NCI-H2171 treated with DMSO at 0.1 percent for 48 hours (cell line): ENCODE results near the gene ARHGAP5.
"Not testable (repeated sequence)": the region's sequence is repeated elsewhere in the genome, so short reads cannot be mapped to it uniquely, and the experiment has no call there.

Experiments
- DNase-seq: peaks from one replicate; lab custom pipeline; 2025; lab: John Stamatoyannopoulos, UW

The ARHGAP5 gene

GRCh38 chr14:32121536-32121935 is 44.4 kb downstream of the ARHGAP5 start:
- DNase-seq, result no peak

- no peak for DNase-seq
Measured at GRCh38 chr14:32121948-32122347, 44.8 kb downstream of the ARHGAP5 start.

- not testable (repeated sequence) for DNase-seq
Measured at GRCh38 chr14:32126899-32127730, 50.0 kb downstream of the ARHGAP5 start.

DNA sequence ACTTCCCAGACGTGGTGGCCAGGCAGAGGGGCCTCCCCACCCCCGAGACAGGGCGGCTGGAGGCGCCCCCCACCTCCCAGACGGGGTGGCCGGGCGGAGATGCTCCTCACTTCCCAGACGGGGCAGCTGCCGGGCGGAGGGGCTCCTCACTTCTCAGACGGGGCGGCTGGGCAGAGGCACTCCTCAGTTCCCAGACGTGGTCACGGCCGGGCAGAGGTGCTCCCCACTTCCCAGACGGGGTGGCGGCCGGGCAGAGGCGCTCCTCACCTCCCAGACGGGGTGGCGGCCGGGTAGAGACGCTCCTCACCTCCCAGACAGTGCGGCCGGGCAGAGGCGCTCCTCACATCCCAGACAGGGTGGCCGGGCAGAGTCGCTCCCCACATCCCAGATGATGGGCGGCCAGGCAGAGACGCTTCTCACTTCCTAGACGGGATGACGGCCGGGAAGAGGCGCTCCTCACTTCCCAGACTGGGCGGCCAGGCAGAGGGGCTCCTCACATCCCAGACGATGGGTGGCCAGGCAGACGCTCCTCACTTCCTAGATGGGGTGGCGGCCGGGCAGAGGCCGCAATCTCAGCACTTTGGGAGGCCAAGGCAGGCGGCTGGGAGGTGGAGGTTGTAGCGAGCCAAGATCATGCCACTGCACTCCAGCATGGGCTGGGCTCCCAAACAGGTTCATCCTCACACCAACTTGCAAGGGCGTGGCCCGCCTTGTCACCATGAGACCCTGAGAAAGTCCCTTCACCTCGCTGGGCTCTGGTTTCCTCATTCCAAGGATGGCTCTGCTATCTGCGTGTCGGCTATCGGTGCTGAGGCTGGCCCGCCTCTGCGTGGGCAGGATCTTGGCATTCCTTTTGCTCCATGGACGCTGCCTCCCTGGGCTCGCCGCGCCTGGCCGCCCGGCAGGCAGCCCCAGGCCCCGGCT is 50.9 kb downstream of the ARHGAP5 start:
- DNase-seq, result not testable (repeated sequence)

DNA sequence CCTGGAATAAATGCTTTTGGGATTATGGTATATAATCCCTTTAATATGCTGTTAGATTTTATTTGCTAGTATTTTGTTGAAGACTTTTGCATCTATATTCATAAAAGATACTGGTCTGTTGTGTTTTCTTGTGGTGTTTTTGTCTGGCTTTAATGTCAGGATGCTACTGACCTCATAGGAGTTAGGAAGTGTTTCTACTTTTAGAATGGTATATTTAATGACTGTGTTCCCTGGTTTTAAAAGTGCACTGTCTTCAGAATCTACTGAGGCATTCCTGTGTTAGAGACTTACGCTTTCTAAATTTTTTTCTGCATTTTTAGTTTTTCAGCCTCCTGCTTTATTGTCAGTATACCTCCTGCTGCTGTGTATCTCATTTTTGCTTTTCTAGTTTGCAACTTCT is 51.6 kb downstream of the ARHGAP5 start:
- no peak for DNase-seq

GRCh38 chr14:32129124-32129523 is 52.0 kb downstream of the ARHGAP5 start:
- no peak for DNase-seq

- DNase-seq, result not testable (repeated sequence)
Measured at GRCh38 chr14:32131689-32132088, 54.6 kb downstream of the ARHGAP5 start.

DNA sequence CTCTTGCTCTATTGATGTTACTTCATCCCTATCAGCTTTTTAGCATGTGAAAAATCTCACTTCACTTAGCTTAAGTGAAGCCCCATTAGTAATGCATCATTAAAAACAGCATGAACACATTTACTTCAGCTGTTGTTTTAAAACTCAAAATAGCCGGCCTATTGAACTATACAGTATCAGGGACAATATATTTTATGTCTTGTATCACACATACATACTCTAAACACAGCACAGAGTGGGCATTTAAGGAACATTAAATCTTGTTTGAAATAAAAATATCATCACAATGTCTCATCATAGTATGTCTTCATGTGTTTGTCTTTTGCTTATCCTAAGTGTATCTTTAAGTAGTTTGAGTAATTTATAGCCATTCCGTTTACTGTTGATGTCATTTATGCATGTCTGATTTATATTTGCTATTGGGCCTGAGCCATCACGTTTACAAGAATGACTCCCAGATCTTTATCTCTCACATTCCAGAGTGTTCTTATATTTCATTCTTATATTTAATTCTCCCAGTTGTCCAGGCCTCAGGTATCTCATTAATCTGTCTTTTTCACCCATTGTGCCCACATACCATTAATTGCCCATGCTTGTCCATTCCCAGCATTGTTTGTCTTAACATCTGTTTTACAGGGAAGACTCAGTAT is 57.5 kb downstream of the ARHGAP5 start:
- DNase-seq, result peak; percentile 42

DNA sequence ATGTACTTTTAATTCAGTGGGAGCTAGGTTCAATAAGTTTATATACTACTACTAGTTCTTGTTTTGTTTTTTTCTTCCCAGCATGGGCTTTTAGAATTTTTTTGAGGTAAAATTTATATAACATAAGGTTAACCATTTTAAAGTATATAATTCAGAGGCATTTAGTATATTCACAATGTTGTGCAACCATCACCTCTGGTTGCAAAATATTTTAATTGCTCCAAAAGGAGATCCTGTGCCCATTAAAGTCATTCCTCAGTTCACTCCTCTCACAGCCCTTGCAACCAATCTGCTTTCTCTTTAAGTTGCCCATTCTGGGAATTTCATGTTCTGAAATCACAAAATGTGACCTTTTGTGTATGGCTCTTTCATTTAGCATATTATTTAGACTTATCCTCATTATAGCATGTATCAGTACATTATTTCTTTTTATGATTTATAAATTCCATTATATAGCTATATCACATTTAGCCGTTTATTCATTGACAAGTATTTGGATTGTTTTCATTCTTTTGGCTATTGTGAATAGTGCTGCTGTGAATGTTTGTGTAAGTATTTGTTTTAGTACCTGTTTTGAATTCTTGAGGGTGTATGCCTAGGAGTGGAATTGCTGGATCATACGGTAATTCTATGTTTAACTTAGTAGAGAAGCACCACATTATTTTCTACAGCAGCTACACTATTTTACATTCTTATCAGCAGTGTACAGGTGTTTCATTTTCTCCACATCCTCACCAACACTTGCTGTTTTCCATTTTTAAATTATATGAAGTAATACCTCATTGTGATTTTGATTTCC is 59.1 kb downstream of the ARHGAP5 start:
- no peak for DNase-seq

DNA sequence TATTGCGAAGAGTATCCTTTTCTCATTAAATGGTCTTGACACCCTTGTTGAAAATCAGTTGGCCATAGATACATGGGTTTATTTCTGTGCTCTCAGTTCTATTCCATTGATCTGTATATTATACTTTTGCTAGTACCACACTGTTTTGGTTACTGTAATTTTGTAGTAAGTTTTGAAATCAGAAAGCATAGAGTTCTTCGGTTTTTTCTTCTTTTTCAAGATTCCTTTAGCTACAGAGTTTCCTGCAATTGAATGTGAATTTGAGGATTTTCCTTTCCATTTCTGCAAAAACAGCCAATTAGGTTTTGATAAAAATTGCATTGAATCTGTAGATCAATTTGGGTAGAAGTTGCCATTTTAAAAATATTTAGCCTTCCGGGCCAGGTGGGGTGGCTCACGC is 60.2 kb downstream of the ARHGAP5 start:
- no peak for DNase-seq

GRCh38 chr14:32137892-32138291 is 60.8 kb downstream of the ARHGAP5 start:
- DNase-seq, result no peak

DNA sequence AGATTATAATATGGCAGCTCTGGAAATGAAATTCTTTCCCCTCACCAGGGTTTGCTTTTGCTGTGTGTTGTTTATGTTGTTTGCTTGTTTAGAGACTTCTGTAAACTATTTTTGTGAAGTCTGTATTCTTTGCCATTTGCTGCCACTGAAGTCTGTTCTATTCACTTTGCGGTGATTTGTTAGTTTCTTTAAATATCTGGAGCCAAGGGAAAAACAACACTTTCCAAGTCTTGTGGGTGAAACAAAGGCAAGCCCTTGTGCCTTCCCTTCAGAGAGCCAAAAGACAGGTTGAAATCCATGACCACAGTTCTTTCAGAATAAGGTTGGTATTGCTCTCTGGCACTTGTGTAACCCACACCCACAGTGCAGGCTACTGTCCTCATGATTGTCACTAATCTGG is 65.2 kb downstream of the ARHGAP5 start:
- no peak for DNase-seq

DNA sequence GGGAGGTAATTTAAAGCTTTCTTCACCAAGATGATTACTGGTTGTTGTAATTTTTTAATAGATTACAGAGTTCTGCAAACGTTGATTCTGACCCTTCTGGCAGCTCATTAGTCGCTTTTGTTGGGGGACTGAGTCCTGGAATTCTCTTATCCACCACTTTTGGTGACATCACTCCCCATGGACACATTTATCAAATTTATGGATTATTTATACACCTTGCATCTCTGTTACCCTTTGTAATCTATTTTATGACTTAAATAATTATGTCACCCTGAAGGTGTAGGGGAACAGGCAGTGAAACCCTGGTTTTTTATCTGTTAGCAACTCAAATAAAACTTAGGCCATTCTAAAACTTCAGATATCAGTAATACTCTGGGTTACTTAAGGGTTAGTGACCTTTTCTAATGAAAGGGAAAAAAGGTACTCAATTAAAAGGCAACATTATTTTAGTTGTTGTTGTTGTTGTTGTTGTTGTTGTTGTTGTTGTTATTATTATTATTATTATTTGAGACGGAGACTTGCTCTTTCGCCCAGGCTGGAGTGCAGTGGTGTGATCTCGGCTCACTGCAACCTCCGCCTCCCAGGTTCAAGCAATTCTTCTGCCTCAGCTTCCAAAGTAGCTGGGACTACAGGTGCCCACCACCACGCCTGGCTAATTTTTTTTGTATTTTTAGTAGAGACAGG is 65.8 kb downstream of the ARHGAP5 start:
- no peak for DNase-seq

DNA sequence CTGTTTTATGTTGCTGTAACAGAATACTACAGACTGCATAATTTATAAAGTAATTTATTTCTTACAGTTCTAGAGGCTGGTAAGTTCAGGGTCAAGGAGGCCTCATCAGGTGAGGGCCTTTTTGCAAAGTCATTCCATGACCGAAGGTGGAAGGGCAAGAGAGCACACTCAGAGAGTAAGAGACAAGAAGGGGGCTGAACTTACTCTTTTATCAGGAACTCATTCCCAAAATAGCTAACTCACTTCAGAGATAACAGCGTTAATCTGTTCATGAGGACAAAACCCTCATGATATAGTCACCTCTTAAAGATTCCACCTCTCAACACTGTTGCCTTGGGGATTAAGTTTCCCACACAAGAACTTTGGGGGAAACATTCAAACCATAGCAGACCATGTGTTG is 73.3 kb downstream of the ARHGAP5 start:
- DNase-seq, result no peak

- DNase-seq, result no peak
Measured at GRCh38 chr14:32166029-32166428, 88.9 kb downstream of the ARHGAP5 start.

DNA sequence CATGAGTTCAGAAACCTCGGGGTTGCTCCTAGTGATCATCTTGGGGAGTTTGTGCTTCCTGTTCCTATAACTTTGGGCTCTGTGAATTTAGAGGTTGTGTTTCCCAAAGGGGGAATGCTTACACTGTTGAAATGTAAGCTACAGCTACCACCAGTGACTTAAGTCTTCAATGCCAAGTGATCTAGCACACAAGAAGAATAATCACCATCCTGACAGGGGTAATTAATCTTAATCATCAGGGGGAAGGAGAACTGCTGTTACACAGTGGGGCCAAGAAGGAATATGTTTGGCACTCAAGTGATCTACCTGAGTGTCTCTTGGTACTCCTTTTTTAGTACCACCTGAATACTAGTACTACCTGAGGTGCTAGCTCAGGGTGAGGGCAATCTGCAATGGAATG is 89.8 kb downstream of the ARHGAP5 start:
- no peak for DNase-seq

DNA sequence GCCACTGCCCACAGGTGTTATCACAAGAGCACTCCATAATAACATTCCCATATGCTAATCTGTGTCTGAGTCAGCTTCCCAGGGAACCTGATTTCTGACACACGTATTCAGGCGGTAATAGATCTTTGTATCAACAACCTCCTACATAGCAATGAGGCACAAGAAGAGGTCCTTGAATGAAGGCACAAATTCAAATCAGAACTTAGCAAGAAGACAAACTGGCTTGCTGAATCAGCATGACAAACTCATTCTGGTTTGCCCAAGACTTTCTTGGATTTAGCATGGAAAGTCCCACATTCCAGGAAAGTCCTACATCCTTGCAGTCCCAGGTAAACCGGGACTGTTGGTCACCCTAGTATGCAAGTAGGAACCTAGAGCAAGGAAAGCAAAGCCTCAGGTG is 90.8 kb downstream of the ARHGAP5 start:
- no peak for DNase-seq

DNA sequence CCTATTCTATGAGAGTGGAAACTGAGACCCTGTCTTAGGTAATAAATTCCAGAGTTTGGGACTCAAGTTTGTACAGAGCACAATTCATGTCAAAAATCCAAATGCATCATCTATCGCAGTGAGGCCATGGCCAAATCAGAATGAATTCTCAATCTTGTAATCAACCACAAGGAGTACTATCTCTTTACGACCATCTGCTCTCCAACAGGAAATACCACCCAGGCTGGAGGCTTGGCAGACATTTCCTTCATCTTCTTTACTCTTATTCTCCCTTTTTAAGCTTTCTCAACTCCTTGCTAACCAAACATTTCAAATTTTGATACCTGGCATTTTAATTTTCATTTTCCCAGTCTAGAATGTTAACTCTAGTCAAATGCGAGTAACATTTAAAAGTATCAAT is 92.1 kb downstream of the ARHGAP5 start:
- DNase-seq, result no peak

DNA sequence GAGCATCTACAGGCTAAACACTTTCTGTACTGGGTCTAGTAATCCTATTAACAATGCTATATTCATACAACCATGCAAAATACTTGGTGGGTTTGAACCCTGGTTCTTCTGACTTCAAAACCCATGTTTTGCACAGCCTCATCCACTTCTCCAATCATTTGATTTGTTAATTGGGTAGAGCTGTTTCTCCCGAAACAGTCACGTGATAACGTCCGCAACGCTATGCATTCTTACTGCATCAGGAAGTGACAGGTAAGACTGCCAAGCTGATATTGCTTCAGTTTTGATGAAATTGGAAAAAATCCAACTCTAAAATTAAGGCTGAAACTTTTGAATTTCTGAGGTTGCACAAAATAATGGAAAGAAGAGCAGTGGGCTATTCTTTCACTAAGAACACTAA is 94.4 kb downstream of the ARHGAP5 start:
- DNase-seq, result no peak

GRCh38 chr14:32183151-32184058 is 106.3 kb downstream of the ARHGAP5 start:
- DNase-seq, result no peak
